Left cardiac atrium (tissue), 4 donors: ENCODE results near the gene TMPRSS15. TPM values are rescaled to one million over a fixed set of nuclear protein-coding genes. Genes with fewer than 3 reads are reported as not detected.

Experiments
- ATAC-seq, 2 donors: fragments of 200-7000 bp; cut with Tn5 transposase; one replicate each; pipeline ENCODE4 v1.9.1; 2020; ENCODE audit warnings: mild to moderate bottlenecking in 2 of 2, moderate library complexity in 2 of 2
- DNase-seq: peaks from one replicate; pipeline ENCODE4 v3.0.0-alpha.2; 2020
- intact Hi-C, 2 donors: fragments of 100-400 bp; cut with DNase I; formaldehyde crosslinking; loops; one replicate each; pipeline versions ENCODE4 v1.14.1 to v1.15.1; 2022 to 2023
- total RNA-seq, 2 donors: library from RNA; stranded (reverse); fragmentation: NEBNext Ultra II Directional; extraction: Animal tissue kit (Norgen Biotek cat#: 25700); gene quantifications; one replicate each; pipeline ENCODE4 v1.2.1, GENCODE V29; 2021
- donor health status: DM: no; HTN: yes; CAD: no.
- donor health status: DM: no; HTN: yes; CAD: no; lungs with severe emphysema.
- donor health status: DM: yes; HTN: yes; CAD: no.
- donor health status: Dilated cardiomyopathy.

The TMPRSS15 gene
- total RNA-seq, 2 donors from 2014 or later: not detected

DNA sequence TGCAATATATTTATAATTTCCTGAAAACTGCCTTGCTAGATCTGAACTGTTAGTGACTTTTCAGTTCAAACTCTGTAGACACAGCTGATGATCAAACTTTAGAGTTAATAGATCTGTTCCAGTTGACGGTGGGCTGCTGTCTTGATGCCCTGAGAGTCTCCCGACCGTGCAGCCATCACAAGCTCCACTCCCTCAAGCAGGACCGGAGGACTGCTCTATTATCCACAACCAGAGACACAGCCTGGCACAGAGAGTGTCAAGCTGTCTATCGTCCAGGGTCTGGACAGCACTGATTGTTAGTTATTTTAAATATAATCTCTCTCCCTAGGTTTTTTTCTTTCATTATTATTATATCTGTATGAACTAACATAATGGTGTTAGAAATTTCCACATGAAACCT lies 150.9 kb downstream of the TMPRSS15 start:
- DNase-seq (no peak), ATAC-seq (peak in 1 of 2 donors; percentile 46)
- intact Hi-C loops: no loop called here

DNA sequence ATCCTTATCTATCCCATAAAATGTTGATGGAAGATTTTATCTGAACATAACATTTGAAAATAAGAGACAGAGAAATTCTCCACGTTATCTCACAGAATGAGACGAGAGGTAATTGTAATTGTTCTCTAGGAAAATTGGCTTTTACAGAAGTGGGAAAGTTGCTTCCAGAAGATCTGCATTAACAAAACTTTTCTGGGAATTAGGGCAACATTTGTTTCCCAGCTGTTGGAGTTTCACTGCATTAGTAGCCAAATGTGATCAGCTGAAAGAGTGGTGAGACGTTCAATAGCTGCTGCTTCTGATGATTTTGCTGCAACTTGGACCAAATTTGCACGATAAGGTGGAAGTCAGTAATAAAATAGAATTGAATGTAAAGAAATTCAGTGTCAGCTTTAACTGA lies 151.3 kb downstream of the TMPRSS15 start:
- intact Hi-C loops: no loop called here
- DNase-seq (no peak), ATAC-seq (no peak)

DNA sequence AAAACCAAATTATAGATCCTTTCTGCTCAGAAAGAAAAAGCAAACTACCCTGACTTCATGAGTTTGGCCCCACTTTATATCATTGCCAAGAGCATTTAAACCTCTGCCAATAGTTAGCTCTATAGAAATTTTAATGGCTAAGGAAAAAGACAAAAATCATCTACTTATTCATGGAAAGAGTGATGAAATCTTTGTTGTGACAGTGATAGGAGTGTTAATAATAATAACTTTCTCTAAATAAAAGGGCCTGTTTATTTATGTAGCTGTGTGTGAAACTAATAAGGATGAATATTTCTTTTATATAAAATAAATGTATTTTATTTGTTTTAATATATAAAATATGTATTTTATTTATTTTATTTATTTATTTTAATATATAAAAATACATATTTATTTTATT lies 152.5 kb downstream of the TMPRSS15 start:
- intact Hi-C loops: no loop called here
- no peak for DNase-seq
- ATAC-seq: no peak

DNA sequence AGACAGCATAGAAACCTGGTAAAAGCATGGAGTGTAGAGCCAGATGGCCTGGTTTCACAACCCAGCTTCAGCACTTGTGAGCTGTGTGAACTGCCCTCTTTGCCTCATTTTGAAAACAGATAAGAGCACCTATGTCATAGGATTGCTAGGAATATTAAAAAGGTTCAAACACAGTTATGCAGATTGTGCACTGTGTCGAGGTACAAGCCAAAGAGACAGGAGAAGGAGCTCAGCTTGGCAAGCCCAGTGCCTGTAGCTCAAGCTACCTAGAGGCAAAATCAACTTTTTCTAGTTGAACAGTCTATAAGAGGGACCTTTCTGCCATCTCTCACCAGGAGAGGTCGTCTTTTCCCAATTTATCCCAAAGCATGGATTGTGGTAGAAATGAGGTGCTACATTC lies 153.9 kb downstream of the TMPRSS15 start:
- intact Hi-C loops: no loop called here
- no peak for DNase-seq
- ATAC-seq: no peak

DNA sequence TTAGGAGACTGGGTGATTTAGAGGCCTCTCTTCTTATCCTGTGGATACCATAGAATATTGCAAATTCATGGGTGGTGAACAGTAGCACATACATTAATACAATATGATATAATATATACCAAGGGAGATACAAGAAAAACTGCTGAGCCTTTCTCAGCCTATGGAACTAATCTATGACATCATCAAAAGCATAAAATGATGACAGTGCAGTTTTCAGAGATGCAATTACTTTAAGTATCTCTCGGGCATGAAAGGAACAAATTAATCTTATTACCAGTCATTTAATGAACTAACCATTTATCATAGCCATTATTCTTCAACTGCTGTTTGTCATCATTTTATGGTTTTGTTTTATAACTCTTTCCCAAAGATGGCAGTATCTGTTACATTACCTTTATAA lies 155.4 kb downstream of the TMPRSS15 start:
- DNase-seq (no peak), ATAC-seq (no peak)
- intact Hi-C loops: no loop called here

DNA sequence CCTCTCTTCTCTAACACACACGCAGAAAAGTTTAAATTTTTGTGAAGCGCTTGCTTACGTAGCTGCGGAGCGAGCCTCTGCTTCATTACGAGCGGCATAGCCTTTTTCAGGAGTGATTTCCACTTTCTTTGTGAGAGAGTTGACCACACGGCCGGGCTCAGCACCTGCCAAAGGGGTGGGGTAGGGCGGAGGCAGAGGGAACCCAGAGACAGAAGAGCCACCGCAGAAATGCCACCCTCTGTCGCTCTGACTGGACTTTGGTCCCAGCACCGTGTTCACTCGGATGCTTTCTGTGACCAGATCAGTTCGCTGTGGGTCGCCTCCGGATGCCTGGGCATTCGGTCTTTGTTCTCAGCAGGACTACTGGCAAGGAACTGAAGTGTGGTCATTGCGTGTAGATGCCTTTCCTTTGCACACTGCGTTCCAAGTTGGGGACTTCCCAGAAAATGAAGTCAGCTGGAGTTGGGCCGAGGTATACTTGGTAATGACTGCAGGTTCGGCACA lies 158.1 kb downstream of the TMPRSS15 start:
- ATAC-seq (peak; percentile 44 to 62), DNase-seq (peak; percentile 28)
- intact Hi-C loops: no loop called here

DNA sequence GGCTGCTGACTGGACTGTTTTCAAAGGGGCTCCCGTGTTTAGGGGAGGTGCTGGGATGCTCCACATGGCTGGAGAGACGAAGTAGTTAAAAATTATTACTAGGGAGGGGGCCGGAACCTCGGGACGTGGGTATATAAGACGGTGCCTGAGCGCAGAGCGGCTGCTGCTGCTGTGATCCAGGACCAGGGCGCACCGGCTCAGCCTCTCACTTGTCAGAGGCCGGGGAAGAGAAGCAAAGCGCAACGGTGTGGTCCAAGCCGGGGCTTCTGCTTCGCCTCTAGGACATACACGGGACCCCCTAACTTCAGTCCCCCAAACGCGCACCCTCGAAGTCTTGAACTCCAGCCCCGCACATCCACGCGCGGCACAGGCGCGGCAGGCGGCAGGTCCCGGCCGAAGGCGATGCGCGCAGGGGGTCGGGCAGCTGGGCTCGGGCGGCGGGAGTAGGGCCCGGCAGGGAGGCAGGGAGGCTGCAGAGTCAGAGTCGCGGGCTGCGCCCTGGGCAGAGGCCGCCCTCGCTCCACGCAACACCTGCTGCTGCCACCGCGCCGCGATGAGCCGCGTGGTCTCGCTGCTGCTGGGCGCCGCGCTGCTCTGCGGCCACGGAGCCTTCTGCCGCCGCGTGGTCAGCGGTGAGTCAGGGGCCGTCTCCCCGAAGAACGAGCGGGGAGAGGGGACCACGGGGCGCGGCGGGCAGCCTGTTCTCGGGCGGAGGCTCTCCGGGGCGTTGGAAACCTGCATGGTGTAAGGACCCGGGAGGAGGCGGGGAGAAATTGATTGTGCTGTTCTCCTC lies 158.7 kb downstream of the TMPRSS15 start, which contains the start of gene CHODL:
CHODL (plus strand) TSS at position 163 of the 793 bp plus-strand sequence; CDS start at position 554, 391 bp downstream.
- ATAC-seq: peak; percentile 57 to 83
- intact Hi-C loops: no loop called here
- peak; percentile 28 for DNase-seq

DNA sequence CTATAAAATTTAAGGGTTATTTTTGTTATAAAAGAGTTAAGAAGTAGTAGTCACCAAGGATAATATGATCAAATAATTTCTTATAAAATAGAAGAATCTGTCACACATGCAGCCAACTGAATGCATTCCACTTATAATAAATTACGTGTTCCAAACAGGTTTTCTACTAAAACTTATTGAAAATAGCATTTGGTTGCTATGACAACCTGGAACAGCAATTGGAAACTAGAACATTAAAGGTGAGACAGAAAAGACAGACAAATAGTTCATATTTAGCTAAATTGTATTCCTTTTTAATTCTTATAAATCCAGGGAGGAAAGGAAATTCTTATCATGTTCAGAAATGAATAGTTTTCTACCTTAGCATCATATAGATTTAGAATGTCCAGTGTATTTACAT lies 168.0 kb downstream of the TMPRSS15 start:
- no peak for DNase-seq
- intact Hi-C loops: no loop called here
- no peak for ATAC-seq

DNA sequence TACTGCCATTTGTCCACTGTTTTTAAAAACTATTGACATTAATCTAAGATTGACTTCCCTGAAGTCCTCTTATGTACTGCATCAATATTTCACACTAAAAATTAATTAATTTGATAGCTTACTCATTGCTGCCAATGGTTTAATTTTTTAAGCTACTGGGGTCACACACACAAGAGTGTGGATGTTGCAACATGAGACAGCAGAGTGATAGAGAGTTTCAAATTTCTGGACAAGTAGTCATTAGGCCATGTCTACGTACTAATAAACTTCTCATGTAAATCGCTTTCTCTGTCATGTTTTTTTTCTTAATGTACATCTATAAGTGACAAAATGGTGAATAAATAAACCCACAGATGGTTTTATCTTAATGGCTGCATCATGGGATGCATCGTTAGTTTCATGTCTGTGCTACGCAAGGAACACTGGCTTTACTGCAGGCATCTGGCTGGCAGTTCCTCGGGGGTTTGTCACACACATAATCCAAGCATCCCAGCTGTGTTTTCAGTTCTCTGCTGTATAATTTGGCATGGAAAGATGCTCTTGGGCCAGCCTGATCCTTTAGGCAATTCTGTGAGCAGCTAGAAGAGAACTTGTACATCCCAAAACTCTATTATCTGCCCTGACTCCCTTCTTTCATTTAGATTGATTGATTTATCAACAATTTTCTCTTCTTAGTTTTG lies 175.4 kb downstream of the TMPRSS15 start:
- ATAC-seq (peak in 1 of 2 donors; percentile 57), DNase-seq (no peak)

DNA sequence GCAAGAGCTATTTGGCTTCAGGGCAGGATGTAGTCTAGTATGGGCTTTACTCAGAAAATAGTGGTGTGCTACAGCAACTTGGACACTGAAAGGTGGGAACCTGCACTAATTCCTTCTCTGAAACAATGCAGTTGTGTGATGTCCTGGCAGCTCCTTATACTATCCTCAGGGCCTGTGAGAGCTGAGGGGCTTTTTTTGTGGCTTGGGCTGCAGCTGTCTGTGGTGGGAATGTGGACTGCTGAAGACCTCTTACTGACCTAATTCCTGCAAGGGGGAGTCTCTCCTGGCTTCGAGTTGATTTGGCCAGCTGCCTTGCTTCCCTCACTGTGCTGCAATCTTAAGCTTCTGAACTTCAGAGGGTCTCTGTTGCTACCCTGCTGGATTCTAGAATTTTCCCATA lies 181.2 kb downstream of the TMPRSS15 start:
- intact Hi-C loops: no loop called here
- no peak for ATAC-seq
- no peak for DNase-seq

More for the DNA sequence above, 175.4 kb downstream of the TMPRSS15 start:
- intact Hi-C loops: no loop called here

DNA sequence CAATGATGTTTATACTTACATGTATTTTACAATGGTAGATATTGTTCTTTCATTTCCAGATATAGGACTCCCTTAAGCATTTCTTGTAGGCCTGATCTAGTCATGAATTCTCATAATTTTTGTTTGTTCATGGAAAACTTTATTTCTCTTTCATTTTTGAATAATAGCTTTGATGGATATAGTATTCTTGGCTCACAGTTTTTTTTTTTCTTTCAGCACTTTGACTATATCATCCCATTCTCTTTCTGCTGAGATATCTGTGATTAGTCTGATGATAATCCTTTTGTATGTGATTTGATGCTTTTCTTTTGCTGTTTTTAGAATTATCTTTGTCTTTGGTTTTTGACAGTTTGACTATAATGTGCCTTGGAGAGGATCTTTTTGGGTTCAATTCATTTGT lies 183.1 kb downstream of the TMPRSS15 start:
- ATAC-seq: no peak
- DNase-seq: no peak
- intact Hi-C loops: no loop called here

Other genes with a start within 250 kb of the TMPRSS15 start
- gene CHODL, start 159.0 kb downstream of the TMPRSS15 start, total RNA-seq: 1 to 10 TPM in 1 of 2 donors, under 1 TPM in 1; 0.16 to 1.4 TPM